Measurements from ENCODE around the gene SERHL2. TPM values are rescaled to one million over a fixed set of nuclear protein-coding genes. Genes with fewer than 3 reads are reported as not detected.
"Not testable (repeated sequence)": the region's sequence is repeated elsewhere in the genome, so short reads cannot be mapped to it uniquely, and the experiment has no call there.

The SERHL2 gene
- total RNA-seq, 2 experiments from 2014 or later = 0.69 TPM; not detected in 1

GRCh38 chr22:42515896-42516295 is 37.9 kb upstream of the SERHL2 start:
- peaks cover 19% of the 10 kb centered on the region for H3K4me1 ChIP-seq (ENCODE audit: insufficient read depth, low read length)
- H3K4me3 ChIP-seq (ENCODE audit: low read length) = no peak overlapping the region
- no peak for TF ChIP-seq CTCF (IDR thresholded peaks at IDR 0.05)
- ChIA-PET POLR2A (no interaction called here), CTCF (no interaction called here)
- Mint-ChIP-seq H3K4me3 (no peak overlapping the region), H3K9me3 (no peaks in the 10 kb centered on the region), H3K4me1 (ENCODE audit: low read depth) (peaks cover 14% of the 10 kb centered on the region), H3K27ac (no peak overlapping the region), H3K36me3 (ENCODE audit: low read depth) (peaks cover 34% of the 10 kb centered on the region), H3K27me3 (no peaks in the 10 kb centered on the region)
- no peak for DNase-seq
- ATAC-seq (ENCODE audit: poor library complexity) = no peak
- no peak overlapping the region for H3K27ac ChIP-seq (ENCODE audit: low read depth in 1 of 2, low read length in 2 of 2)
- H3K27me3 ChIP-seq (ENCODE audit: control insufficient read depth in 1 of 2, insufficient read depth in 2 of 2, low read length in 2 of 2) = no peaks in the 10 kb centered on the region
- intact Hi-C loops (cut with DNase I, micrococcal nuclease) = no loop called here
- no peaks in the 10 kb centered on the region for H3K9me3 ChIP-seq (ENCODE audit: control insufficient read depth in 1 of 2, insufficient read depth in 1 of 2, low read length in 2 of 2)
- peaks cover 39% of the 10 kb centered on the region for H3K36me3 ChIP-seq (ENCODE audit: insufficient read depth, low read length)

DNA sequence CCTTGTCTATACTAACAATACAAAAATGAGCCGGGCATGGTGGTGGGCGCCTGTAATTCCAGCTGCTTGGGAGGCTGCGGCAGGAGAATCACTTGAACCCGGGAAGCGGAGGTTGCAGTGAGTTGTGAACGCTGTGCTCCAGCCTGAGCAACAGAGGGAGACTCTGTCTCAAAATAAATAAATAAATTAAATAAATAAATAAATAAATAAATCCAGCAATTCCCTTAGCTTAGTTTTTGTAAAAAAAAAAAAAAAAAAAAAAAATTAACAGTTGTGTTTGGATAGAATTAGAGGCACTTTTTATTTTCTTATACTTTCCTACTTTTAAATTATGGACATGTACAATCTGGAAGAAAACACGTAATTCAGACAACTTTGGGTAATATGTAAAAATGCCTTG is 36.7 kb upstream of the SERHL2 start:
- H3K9me3 Mint-ChIP-seq; H3K27ac ChIP-seq (ENCODE audit: low read depth in 1 of 2, low read length in 2 of 2); H3K27ac Mint-ChIP-seq; DNase-seq; H3K4me3 Mint-ChIP-seq; H3K4me3 ChIP-seq (ENCODE audit: low read length); H3K27me3 Mint-ChIP-seq; H3K27me3 ChIP-seq (ENCODE audit: control insufficient read depth in 1 of 2, insufficient read depth in 2 of 2, low read length in 2 of 2); ATAC-seq (ENCODE audit: poor library complexity); H3K9me3 ChIP-seq (ENCODE audit: control insufficient read depth in 1 of 2, insufficient read depth in 1 of 2, low read length in 2 of 2); intact Hi-C loops (cut with DNase I, micrococcal nuclease); POLR2A ChIA-PET: not testable (repeated sequence)
- H3K36me3 Mint-ChIP-seq (ENCODE audit: low read depth) = peaks cover 27% of the 10 kb centered on the region
- H3K36me3 ChIP-seq (ENCODE audit: insufficient read depth, low read length) = peaks cover 35% of the 10 kb centered on the region
- H3K4me1 Mint-ChIP-seq (ENCODE audit: low read depth) = peaks cover 14% of the 10 kb centered on the region
- peaks cover 19% of the 10 kb centered on the region for H3K4me1 ChIP-seq (ENCODE audit: insufficient read depth, low read length)
- CTCF ChIA-PET = interaction anchor here (0.6 kb wide), 1 partner anchor 11 kb away, joined by 3 read pairs; no protein-coding TSS in a partner anchor

DNA sequence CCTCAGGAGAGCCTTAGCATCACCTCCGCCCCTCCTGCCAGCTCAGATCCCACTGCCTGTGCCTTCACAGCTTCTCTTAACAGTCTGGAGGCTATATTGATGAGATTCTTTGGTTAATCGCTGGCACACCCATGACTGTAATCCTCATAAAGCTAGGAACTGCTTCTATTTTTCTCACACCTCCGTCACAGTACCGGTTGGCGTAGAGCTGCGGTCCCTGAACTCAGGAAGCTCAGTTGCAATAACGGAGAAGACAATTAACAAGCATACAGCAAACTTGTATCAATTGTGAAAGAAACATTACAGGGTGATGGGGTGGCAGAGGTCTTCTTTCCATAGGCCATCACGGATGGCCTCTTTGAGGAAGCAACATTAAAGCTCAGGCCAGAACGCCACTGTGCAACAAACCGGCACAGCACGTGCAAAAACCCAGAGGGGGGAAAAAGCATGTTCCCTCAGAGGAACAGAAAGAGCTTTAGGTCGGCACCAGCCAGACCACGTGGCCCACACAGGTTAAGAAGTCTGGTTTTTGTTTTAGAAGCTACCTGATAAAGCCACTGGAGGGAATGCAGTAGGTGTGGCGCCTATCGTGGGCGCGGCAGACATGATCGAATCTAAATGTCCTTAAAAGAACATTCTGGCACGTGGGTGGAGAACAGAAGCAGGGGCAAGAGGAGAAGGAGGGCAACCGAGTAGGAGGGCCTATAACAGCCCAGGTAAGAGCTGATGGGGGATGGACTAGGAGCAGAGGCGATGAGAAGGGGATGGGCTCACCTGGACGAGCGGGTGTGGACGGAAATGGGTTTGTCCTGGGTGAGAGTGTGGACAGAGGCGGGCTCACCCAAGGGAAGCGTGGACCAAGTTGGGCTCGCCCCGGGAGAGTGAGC is 34.9 kb upstream of the SERHL2 start:
- H3K36me3 Mint-ChIP-seq (ENCODE audit: low read depth) = peaks cover 21% of the 10 kb centered on the region
- H3K27me3 Mint-ChIP-seq; H3K9me3 Mint-ChIP-seq; CTCF ChIA-PET; H3K27me3 ChIP-seq (ENCODE audit: control insufficient read depth in 1 of 2, insufficient read depth in 2 of 2, low read length in 2 of 2); H3K9me3 ChIP-seq (ENCODE audit: control insufficient read depth in 1 of 2, insufficient read depth in 1 of 2, low read length in 2 of 2): not testable (repeated sequence)
- Histone ChIP-seq H3K27ac (ENCODE audit: low read depth in 1 of 2, low read length in 2 of 2) (peak overlapping the region; percentile 57 to 64), H3K36me3 (ENCODE audit: insufficient read depth, low read length) (peaks cover 26% of the 10 kb centered on the region), H3K4me3 (ENCODE audit: low read length) (peak overlapping the region; percentile 63), H3K4me1 (ENCODE audit: insufficient read depth, low read length) (peaks cover 19% of the 10 kb centered on the region)
- intact Hi-C loops (cut with DNase I, micrococcal nuclease) = loop anchor here in 1 of 2 experiments (2.0 kb wide), 1 partner anchor 18 kb away; no protein-coding TSS in a partner anchor
- POLR2A ChIA-PET = interaction anchor here (1.1 kb wide), 1 partner anchor 96 kb away, joined by 3 read pairs; the partner anchor contains the start of gene POLDIP3
- H3K27ac Mint-ChIP-seq = peak overlapping the region; percentile 92
- DNase-seq (peak in 2 of 14 experiments; percentile 21 to 27), ATAC-seq (ENCODE audit: poor library complexity) (peak; percentile 50)
- H3K4me3 Mint-ChIP-seq = peak overlapping the region; percentile 100
- peaks cover 14% of the 10 kb centered on the region for H3K4me1 Mint-ChIP-seq (ENCODE audit: low read depth)

Data from CD4-positive, alpha-beta T cell (primary cell).